C1 segment of cervical spinal cord (tissue), 14 donors: ENCODE results near the gene TNS1.

Source experiments
- DNase-seq, 14 donors: peaks; one replicate each; lab custom pipeline; 2025; lab: John Stamatoyannopoulos, UW

The TNS1 gene

GRCh38 chr2:217956586-217957457, 46.0 kb downstream of the TNS1 start:
- no peak for DNase-seq

- no peak for DNase-seq
Observed at GRCh38 chr2:217955881-217956493, 46.8 kb downstream of the TNS1 start.

GRCh38 chr2:217954971-217955740, 47.6 kb downstream of the TNS1 start:
- no peak for DNase-seq

- no peak for DNase-seq
Observed at GRCh38 chr2:217954469-217954868, 48.3 kb downstream of the TNS1 start.

- no peak for DNase-seq
Observed at GRCh38 chr2:217954051-217954450, 48.7 kb downstream of the TNS1 start.

GRCh38 chr2:217953531-217953932, 49.3 kb downstream of the TNS1 start:
- no peak for DNase-seq

GRCh38 chr2:217953011-217953481, 49.7 kb downstream of the TNS1 start:
- DNase-seq = no peak

- no peak for DNase-seq
Observed at GRCh38 chr2:217952409-217952808, 50.4 kb downstream of the TNS1 start.

- DNase-seq = no peak
Observed at GRCh38 chr2:217951521-217952247, 51.1 kb downstream of the TNS1 start.

GRCh38 chr2:217951091-217951490, 51.7 kb downstream of the TNS1 start:
- no peak for DNase-seq

- DNase-seq = no peak
Observed at GRCh38 chr2:217950401-217950871, 52.4 kb downstream of the TNS1 start.

GRCh38 chr2:217949447-217949846, 53.3 kb downstream of the TNS1 start:
- DNase-seq = no peak

GRCh38 chr2:217948897-217949296, 53.9 kb downstream of the TNS1 start:
- DNase-seq = no peak

- no peak for DNase-seq
Observed at GRCh38 chr2:217948351-217948791, 54.4 kb downstream of the TNS1 start.

- peak in 3 of 14 donors; percentile 32 to 65 (median 60) for DNase-seq
Observed at GRCh38 chr2:217947383-217948350, 55.1 kb downstream of the TNS1 start.

GRCh38 chr2:217946051-217946450, 56.7 kb downstream of the TNS1 start:
- DNase-seq = no peak

- DNase-seq = no peak
Observed at GRCh38 chr2:217945530-217945929, 57.3 kb downstream of the TNS1 start.

- DNase-seq = no peak
Observed at GRCh38 chr2:217944923-217945322, 57.9 kb downstream of the TNS1 start.

- DNase-seq = no peak
Observed at GRCh38 chr2:217944366-217944765, 58.4 kb downstream of the TNS1 start.
